ENCODE data around the gene FAM20A.

DNA sequence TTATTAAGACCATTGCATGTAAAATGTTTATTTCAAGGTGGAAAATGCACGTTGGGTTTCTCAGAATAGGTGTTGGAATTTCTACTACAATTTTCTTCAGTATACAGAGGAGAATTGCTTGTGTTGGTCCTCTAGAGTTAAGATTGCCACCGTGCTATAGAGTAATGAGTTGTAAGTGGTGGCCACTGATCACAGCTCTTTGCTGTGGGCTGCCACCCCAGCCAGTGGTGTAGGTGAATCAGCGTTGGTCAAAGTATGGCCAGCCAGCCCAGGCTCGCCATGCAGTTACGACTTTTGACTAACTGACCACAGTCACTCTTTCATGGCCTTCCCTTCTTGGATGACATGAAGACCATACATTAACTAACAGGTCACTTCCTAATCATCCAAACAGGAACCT, 101.6 kb downstream of the FAM20A start:
- TF ChIP-seq, protein P1, sequence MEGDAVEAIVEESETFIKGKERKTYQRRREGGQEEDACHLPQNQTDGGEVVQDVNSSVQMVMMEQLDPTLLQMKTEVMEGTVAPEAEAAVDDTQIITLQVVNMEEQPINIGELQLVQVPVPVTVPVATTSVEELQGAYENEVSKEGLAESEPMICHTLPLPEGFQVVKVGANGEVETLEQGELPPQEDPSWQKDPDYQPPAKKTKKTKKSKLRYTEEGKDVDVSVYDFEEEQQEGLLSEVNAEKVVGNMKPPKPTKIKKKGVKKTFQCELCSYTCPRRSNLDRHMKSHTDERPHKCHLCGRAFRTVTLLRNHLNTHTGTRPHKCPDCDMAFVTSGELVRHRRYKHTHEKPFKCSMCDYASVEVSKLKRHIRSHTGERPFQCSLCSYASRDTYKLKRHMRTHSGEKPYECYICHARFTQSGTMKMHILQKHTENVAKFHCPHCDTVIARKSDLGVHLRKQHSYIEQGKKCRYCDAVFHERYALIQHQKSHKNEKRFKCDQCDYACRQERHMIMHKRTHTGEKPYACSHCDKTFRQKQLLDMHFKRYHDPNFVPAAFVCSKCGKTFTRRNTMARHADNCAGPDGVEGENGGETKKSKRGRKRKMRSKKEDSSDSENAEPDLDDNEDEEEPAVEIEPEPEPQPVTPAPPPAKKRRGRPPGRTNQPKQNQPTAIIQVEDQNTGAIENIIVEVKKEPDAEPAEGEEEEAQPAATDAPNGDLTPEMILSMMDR (IDR thresholded peaks at IDR 0.05): no peak
- TF ChIP-seq POLR2AphosphoS5 (IDR thresholded peaks at IDR 0.05): no peak
- TF ChIP-seq POLR2A (IDR thresholded peaks at IDR 0.05): no peak
